Choroid plexus epithelial cell (primary cell): ENCODE results near the gene FASTKD1.
"Not testable (repeated sequence)": the region's sequence is repeated elsewhere in the genome, so short reads cannot be mapped to it uniquely, and the experiment has no call there.

Source experiments
- DNase-seq: peaks from one replicate; pipeline ENCODE4 v3.0.0-alpha.2; 2010; ENCODE audit warnings: low read depth
- H3K4me3 ChIP-seq: 2 replicates; pipeline ENCODE4 v1.5.1; 2011; ENCODE audit warnings: low read depth, mild to moderate bottlenecking, control low read depth, low read length, moderate library complexity
- TF ChIP-seq, protein P1 (sequence below): conservative IDR thresholded peaks from 2 replicates; pipeline ENCODE4 v1.5.1; 2011; ENCODE audit warnings: low read depth, mild to moderate bottlenecking, control low read depth, inconsistent platforms, low read length, moderate library complexity

Gene FASTKD1

DNA sequence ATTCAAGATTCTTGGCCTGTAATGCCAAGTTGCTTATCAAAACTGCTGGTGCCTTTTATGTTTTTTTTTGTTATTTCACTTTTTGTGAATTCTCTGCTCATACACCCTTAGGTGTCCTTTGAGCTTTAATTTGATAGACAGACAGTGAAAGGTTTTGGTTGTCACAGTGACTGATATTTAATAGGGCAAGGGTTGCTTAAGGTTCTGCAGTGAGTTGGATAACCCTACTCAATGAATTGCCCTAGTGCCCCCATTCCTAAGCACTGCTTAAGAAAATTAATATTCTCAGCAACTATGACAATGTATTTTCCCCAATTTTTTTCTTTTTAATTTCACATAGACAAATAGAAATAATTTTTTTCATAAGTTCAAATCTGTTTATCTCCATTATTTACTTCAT, 25.9 kb upstream of the FASTKD1 start:
- TF ChIP-seq, protein P1, sequence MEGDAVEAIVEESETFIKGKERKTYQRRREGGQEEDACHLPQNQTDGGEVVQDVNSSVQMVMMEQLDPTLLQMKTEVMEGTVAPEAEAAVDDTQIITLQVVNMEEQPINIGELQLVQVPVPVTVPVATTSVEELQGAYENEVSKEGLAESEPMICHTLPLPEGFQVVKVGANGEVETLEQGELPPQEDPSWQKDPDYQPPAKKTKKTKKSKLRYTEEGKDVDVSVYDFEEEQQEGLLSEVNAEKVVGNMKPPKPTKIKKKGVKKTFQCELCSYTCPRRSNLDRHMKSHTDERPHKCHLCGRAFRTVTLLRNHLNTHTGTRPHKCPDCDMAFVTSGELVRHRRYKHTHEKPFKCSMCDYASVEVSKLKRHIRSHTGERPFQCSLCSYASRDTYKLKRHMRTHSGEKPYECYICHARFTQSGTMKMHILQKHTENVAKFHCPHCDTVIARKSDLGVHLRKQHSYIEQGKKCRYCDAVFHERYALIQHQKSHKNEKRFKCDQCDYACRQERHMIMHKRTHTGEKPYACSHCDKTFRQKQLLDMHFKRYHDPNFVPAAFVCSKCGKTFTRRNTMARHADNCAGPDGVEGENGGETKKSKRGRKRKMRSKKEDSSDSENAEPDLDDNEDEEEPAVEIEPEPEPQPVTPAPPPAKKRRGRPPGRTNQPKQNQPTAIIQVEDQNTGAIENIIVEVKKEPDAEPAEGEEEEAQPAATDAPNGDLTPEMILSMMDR, result no peak
- no peak overlapping the region for H3K4me3 ChIP-seq
- DNase-seq, result no peak

DNA sequence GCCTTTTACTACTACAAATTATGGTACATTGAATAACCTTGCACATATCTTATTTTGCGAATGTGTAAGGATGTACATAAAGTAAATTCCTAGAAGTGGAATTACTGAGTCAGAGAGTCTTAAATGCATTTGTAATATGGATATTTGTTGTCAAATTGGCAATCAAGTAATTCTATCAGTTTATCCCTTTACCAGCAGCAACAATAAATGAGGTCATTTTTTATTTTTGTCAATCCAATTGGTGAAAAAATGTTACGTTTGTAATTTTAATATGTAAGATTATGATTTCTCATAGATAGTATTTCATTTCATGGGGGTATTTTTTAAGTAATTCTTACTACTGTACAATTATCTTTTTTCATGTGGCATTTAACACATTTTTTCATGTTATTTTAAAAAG, 25.3 kb upstream of the FASTKD1 start:
- DNase-seq, result no peak
- H3K4me3 ChIP-seq, result no peak overlapping the region
- TF ChIP-seq, protein P1, result no peak

DNA sequence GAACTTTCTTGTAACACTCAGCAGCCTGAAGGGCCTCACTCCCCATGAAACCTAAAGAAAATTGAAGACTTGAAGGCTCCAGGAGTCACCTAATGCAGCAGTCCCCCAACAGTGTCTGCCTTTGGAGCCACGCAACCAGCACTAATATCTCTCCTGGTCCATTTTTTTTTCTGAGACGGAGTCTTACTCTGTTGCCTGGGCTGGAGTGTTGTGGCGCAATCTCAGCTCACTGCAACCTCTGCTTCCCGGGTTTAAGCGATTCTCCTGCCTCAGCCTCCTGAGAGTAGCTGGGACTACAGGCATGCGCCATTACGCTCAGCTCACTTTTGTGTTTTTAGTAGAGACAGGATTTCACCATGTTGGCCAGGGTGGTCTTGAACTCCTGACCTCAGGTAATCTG, 22.9 kb upstream of the FASTKD1 start:
- H3K4me3 ChIP-seq, DNase-seq: not testable (repeated sequence)

DNA sequence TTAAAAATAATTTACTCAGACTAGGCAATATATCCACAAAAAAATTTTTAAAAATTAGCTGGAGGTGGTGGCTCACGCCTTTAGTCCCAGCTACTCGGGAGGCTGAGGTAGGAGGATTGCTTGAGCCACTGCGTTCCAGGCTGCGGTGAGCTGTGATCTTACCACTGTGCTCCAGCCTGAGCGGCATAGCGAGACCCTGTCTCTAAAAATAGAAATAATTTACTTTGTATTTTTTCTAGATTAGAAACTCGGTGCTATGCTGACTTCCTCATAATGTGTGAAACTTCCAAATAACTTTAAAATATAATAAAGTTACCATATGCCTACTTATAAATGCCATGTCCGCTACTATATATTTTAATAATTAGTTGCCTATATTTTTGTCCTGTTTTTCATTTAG, 17.1 kb upstream of the FASTKD1 start:
- no peak overlapping the region for H3K4me3 ChIP-seq
- DNase-seq, result no peak
- TF ChIP-seq, protein P1, result no peak

DNA sequence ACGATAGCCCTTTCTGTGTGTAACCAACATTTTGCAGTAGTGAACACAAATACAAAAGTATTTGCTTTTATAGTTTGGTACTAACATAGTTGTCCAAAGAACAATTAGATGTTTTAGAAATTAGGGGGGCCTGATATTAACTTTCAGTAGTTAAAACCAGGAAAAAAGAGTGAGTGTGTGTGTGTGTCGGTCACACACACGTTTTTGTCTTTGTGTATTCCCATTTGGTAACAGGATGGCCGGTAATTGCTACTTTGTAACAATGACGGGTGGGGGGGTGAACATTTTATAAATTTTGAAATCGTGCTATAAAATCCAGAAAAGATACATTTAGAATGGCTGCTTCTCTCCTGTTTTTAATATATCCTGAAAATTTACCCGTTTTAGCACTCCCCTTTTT, 12.0 kb upstream of the FASTKD1 start:
- TF ChIP-seq, protein P1, result no peak
- DNase-seq, result no peak
- peak overlapping the region; percentile 98 for H3K4me3 ChIP-seq

DNA sequence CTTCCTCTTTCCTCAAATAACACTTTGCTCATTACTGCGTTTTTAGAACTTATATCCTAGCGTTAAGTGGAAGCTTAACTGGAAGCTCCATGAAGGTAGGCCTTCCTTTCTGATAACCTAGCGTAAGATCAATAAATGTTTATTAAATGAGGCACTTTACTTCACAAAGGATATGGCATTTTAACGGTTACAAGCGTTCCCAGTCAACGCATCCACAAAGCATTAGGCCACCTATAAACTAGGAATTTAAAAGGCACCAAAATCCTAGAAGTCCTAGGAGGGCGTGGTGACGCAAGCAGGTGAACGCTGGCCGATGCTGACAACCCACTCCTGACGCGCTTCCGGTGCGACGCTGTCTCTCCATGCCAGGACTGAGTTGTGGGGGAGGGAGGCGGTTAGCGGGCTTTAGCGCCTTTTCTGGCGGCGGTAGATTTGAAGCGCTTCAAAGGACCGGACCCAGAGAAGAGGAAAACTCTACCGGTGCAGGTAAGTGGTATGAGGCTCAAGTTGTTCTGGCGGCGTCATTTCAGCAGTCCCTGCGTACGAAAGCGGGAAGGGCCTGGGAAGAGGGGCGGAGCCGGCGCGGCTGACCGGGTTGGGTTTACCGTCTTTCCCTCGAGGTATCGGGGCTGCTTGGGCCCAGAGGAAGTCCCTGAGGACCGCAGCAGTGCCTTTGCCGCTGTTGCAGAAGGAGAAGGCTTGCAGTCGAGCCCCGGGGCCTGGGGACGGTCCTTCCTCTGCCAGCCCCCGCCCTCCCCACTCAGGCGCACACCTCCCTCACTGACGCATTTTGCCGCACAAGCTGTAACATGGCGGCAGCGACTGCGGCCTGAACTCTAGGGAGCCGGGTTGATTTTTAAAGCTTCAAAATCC, 10.6 kb upstream of the FASTKD1 start, which contains the start of gene PPIG:
Gene PPIG, plus strand, starts transcription at position 347 of the 873 bp plus-strand sequence. CDS start 19,691 bp downstream, outside the sequence.
- TF ChIP-seq, protein P1, result no peak
- H3K4me3 ChIP-seq, result peak within 1 kb of the TSS; percentile 98
- DNase-seq, result peak; percentile 93

DNA sequence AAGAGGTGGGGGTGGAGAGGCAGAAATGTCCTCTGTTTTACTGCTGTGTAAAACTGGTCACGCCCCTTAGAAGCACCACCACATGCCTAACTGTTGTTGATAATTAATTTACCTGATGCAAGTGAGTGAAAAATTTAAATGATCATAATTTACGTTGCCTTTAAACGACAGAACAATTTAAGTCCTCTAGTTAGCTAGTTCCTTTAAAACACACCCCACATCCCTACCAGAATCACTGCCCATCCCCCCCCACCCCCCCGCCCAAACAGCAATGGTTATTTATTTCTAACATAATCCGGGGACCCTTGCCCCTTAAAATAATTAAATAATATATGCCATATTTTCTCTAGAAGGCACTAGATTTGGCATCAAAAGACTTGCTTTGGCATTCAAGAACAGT, 9.9 kb upstream of the FASTKD1 start:
- TF ChIP-seq, protein P1, result no peak
- H3K4me3 ChIP-seq, result no peak overlapping the region
- DNase-seq, result no peak

DNA sequence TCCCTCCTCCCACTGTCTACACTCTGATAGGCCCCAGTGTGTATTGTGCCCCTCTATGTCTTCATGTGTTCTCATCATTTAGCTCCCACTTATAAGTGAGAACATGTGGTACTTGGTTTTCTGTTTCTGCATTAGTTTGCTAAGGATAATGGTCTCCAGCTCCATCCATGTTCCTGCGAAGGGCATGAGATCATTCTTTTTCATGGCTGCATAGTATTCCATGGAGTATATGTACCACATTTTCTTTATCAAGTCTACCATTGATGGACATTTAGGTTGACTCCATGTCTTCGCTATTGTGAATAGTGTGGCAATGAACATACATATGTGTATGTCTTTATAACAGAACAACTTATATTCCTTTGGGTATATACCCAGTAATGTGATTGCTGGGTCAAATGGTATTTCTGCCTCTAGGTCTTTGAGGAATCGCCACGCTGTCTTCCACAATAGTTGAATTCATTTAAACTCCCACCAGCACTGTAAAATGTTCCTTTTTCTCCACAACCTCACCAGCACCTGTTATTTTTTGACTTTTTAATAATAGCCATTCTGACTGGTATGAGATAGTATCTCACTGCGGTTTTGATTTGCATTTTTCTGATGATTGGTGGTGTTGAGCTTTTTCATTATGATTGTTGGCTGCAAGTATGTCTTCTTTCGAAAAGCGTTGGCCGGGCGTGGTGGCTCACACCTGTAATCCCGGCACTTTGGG, 9.0 kb upstream of the FASTKD1 start:
- H3K4me3 ChIP-seq, DNase-seq: not testable (repeated sequence)
